CD4-positive, alpha-beta T cell treated with Interferon gamma for 1 hour (primary cell): ENCODE measurements around the gene SPIRE1.

Source experiments
- DNase-seq: peaks from one replicate; pipeline ENCODE4 v3.0.0-alpha.2; 2020

SPIRE1 gene

DNA sequence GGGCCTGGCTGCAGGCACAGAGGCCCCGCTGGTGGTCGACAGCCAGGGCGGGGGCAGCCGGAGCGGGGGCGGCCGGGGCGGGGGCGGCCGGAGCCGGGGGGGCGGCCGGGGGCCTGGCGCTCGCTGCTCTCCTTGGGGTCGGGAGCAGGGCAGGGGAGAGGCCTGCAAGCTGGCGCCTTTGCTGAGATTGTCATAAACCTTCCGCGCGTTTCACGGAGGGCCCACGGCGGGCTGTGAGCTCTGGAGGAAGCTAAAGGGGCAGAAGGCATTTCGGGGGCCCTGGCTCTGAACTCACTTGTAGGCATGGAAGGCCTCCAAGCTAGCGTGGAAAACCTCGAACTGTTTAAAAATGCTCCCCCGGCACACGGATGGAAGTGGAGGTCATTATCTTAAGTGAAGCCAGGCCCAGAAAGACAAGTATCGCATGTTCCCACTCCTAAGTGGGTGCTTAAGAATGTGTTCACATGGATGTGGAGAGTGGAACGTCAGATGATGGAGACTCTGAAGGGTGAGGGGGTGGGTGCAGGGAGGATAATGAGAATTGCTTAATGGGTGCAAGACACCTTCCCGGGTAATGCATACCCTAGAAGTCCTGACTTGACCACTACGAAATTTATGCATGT is 249.5 kb downstream of the SPIRE1 start:
- no peak for DNase-seq

DNA sequence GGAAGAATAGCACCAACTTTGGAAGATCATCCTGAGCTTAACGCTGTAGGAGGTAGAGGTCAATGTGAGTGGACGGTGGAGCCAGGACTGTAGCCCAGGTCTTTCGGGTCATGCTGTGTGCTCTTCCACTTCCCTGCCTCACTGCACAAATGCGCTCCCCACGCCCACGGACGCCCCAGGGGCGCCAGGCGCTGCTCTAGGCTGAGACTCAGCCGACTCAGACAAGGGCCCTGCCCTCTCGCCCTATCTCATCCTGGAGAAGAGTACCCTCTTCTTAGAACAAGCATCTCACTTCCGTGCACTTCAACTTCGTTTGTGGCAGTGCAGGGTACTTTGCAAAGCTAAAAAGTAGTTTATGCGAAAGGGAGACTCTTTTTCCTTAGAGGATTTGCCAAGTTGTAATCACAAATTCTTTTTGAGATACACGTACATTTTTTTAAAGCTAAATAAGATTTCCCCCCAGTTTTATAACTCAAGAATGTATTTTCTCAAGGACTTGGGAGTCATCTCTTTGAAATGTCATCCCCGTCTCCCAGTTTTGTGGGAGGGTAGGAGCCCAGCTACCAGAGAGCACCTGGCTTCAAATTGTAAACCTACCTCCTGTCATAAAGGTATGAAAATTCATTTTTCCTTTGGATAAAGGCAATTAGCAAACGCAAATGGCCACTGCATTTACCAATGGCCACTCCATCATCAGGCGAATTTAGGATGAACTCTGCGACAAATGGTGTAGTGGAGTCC is 251.4 kb downstream of the SPIRE1 start:
- no peak for DNase-seq

DNA sequence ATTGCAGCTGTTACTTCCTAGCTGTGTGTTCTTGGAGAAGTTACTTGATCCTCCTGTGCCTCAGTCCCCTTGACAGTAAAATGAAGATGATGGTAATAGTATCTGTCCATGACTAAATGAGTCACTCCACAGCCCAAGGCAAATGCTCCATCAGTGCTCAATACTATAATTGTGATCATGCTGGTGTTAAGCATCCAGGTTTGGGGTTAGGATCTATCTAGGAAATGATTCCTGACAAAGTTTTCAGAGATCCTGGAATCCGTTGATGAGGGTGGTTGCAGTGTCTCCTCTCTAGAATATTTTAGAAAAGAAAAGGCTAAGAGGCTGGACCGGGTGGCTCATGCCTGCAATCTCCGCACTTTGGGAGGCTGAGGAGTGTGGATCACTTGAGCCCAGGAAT is 252.8 kb downstream of the SPIRE1 start:
- DNase-seq = no peak

GRCh38 chr18:12403601-12404506 is 254.1 kb downstream of the SPIRE1 start:
- DNase-seq = no peak

DNA sequence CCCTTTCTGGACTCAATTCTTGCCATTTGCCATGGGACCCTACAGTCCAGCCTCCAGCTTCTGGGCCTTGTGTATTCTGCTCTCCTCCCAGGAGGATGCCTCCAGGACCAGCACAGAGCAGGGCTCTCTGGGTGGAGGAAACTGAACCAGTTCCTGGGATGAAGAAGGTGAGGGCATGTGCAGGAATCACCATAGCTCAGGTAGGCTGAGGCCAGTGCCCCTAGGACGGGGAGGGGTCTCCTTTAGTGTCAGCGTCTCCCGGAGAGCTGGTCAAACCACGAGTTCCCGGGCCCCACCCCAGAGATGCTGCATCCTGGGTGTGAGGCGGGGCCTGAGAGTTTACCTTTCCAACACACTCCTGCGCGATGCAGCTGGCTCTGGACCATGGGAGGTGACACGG is 256.0 kb downstream of the SPIRE1 start:
- no peak for DNase-seq

DNA sequence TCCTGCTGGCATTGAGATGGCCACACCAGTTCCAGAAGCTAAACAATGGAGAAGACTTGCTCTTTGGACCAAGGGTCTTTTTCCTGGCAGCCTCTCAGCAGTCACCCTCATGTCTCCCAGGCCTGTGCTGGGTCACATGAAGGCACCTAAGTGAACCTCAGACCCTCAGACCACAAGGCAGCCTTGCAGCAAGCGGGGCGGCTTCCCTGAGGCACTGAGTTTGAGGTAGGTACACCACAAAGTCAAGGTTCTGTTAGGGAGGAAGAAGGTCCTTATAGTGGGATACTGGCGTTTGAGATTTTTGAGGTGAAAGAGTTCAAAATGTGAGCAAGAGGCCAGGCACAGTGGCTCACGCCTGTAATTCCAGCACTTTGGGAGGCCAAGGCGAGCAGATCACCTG is 258.7 kb downstream of the SPIRE1 start:
- no peak for DNase-seq

DNA sequence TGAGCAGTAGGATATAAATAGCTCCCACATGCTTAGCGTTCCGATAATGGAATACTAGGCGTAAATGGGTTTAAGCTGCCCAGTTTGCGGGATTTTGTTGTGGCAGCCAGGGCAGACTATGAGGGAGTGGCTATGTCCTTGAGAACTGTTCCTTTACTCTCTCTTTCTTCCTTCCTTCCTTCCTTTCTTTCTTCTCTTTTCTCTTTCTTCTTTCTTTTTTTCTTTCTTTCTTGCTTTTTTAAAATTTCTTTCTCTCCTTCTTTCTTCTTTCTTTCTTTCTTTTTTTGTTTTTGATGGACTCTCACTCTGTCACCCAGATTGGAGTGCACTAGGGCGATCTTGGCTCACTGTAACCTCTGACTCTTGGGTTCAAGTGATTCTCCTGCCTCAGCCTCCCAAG is 259.3 kb downstream of the SPIRE1 start:
- no peak for DNase-seq

GRCh38 chr18:12397793-12398192 is 260.1 kb downstream of the SPIRE1 start:
- DNase-seq = no peak

DNA sequence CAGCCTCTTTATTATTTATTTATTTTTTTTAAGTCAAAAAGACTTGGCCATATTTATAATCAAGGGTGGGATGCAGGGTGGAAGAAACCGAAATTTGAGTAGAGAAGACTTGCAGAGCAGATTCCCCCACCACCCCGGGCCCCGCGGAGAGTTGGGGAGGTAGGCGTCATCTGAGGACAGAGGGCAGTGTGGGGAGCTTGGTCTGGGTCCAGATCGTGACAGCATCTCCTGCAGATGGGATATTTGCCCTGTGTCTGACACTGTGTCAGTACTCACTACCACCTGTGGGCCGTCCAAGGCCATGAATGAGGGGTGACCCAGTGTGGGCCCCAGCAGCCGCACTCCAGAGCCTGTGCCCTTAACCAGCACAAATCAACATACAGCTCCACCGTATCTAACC is 260.7 kb downstream of the SPIRE1 start:
- DNase-seq = no peak
